Neural cell (in vitro differentiated cells): Measurements from ENCODE around the gene DENND4A. TPM values are rescaled to one million over a fixed set of nuclear protein-coding genes. Genes with fewer than 3 reads are reported as not detected.

Experiments
- H2AFZ ChIP-seq: fragments of 200-600, 300-800 bp; sonication (generic), shearing (Covaris generic); 2 replicates; pipeline ENCODE4 v1.6.0; 2014; ENCODE audit warnings: low read depth, mild to moderate bottlenecking, antibody characterized with exemption, low read length, moderate library complexity
- H3F3A ChIP-seq: fragments of 200-600 bp; shearing (Covaris generic); 2 replicates; pipeline ENCODE4 v1.6.1; 2016; ENCODE audit warnings: mild to moderate bottlenecking, moderate library complexity, mixed read lengths, antibody characterized with exemption, low read length; ENCODE audit not compliant: insufficient read depth, poor library complexity, severe bottlenecking
- H3K27ac ChIP-seq: fragments of 200-600, 300-800 bp; sonication (generic), shearing (Covaris generic); 2 replicates; pipeline ENCODE4 v1.5.1; 2014; ENCODE audit warnings: mild to moderate bottlenecking, low read length, moderate library complexity
- H3K27me3 ChIP-seq: fragments of 300-800, 200-600 bp; sonication (generic), shearing (Covaris generic); 2 replicates; pipeline ENCODE4 v1.6.0; 2014; ENCODE audit warnings: mild to moderate bottlenecking, low read depth, low read length, moderate library complexity; ENCODE audit not compliant: insufficient read depth
- H3K36me3 ChIP-seq: fragments of 300-800, 200-600 bp; sonication (generic), shearing (Covaris generic); 2 replicates; pipeline ENCODE4 v1.5.1; 2014; ENCODE audit warnings: mild to moderate bottlenecking, antibody characterized with exemption, low read length, moderate library complexity; ENCODE audit not compliant: insufficient read depth
- H3K4me2 ChIP-seq: fragments of 300-800, 200-600 bp; sonication (generic), shearing (Covaris generic); 2 replicates; pipeline ENCODE4 v1.6.0; 2014; ENCODE audit warnings: mild to moderate bottlenecking, low read length
- H3K4me3 ChIP-seq: fragments of 300-800, 200-600 bp; sonication (generic), shearing (Covaris generic); 2 replicates; pipeline ENCODE4 v1.5.1; 2014; ENCODE audit warnings: mild to moderate bottlenecking, low read length, moderate library complexity
- H3K79me2 ChIP-seq: fragments of 200-600 bp; shearing (Covaris generic); replicated peaks from 2 replicates; pipeline ENCODE4 v1.6.0; 2014; ENCODE audit warnings: mild to moderate bottlenecking, low read length, moderate library complexity; ENCODE audit not compliant: insufficient read depth
- H3K9ac ChIP-seq: fragments of 300-800, 200-600 bp; sonication (generic), shearing (Covaris generic); 2 replicates; pipeline ENCODE4 v1.6.1; 2016; ENCODE audit warnings: mild to moderate bottlenecking, low read length, mixed read lengths
- H3K9me2 ChIP-seq: fragments of 200-600 bp; shearing (Covaris generic); 2 replicates; pipeline ENCODE4 v1.6.1; 2016; ENCODE audit warnings: mild to moderate bottlenecking, low read length, mixed read lengths; ENCODE audit not compliant: insufficient read depth
- H3K9me3 ChIP-seq: fragments of 200-600, 300-800 bp; sonication (generic), shearing (Covaris generic); 2 replicates; pipeline ENCODE4 v1.6.1; 2016; ENCODE audit warnings: mild to moderate bottlenecking, mixed run types, low read length, moderate library complexity, mixed read lengths
- H4K20me1 ChIP-seq: fragments of 200-600 bp; shearing (Covaris generic); 2 replicates; pipeline ENCODE4 v1.6.1; 2016; ENCODE audit warnings: mild to moderate bottlenecking, mixed run types; ENCODE audit not compliant: insufficient read depth
- CTCF ChIP-seq: fragments of 450-650 bp; IDR thresholded peaks from 2 replicates; pipeline ENCODE4 v1.5.1; 2014; ENCODE audit warnings: antibody characterized with exemption, mild to moderate bottlenecking, moderate library complexity; ENCODE audit not compliant: poor library complexity, severe bottlenecking
- EP300 ChIP-seq: fragments of 450-650 bp; conservative IDR thresholded peaks from 2 replicates; pipeline ENCODE4 v1.6.1; 2014; ENCODE audit warnings: antibody characterized with exemption, mild to moderate bottlenecking, moderate library complexity; ENCODE audit not compliant: poor library complexity, severe bottlenecking
- EZH2 ChIP-seq: fragments of 200-600, 300-800 bp; shearing (Covaris generic), sonication (generic); IDR thresholded peaks from 2 replicates; pipeline ENCODE4 v1.6.1; 2014; ENCODE audit warnings: antibody characterized with exemption, low read length, borderline replicate concordance, mild to moderate bottlenecking; ENCODE audit not compliant: insufficient read depth, poor library complexity, severe bottlenecking
- MXI1 ChIP-seq: fragments of 450-650 bp; conservative IDR thresholded peaks from 2 replicates; pipeline ENCODE4 v1.6.1; 2014; ENCODE audit warnings: antibody characterized with exemption, mild to moderate bottlenecking; ENCODE audit not compliant: poor library complexity, severe bottlenecking
- POLR2AphosphoS5 ChIP-seq: IDR thresholded peaks from 2 replicates; pipeline ENCODE4 v1.6.1; 2012
- RAD21 ChIP-seq: fragments of 450-650 bp; conservative IDR thresholded peaks from 2 replicates; pipeline ENCODE4 v1.6.1; 2014; ENCODE audit warnings: antibody characterized with exemption, mild to moderate bottlenecking, moderate library complexity
- SMC3 ChIP-seq: fragments of 450-650 bp; conservative IDR thresholded peaks from 2 replicates; pipeline ENCODE4 v1.6.1; 2014; ENCODE audit warnings: antibody characterized with exemption, mild to moderate bottlenecking, moderate library complexity; ENCODE audit not compliant: poor library complexity
- TAF1 ChIP-seq: IDR thresholded peaks from 2 replicates; pipeline ENCODE4 v1.6.1; 2012; ENCODE audit warnings: low read depth
- polyA plus RNA-seq: library from polyadenylated mRNA; depleted of rRNA; stranded (reverse); fragments of >200 nt; gene quantifications from 2 replicates; pipeline ENCODE4 v1.2.3, GENCODE V29; 2014
- TF ChIP-seq, protein P1 (sequence below): IDR thresholded peaks from 2 replicates; pipeline ENCODE4 v1.6.1; 2012; ENCODE audit warnings: borderline replicate concordance

Gene DENND4A
- polyA plus RNA-seq, 1 donor from 2014 or later, result 7.5 TPM

DNA sequence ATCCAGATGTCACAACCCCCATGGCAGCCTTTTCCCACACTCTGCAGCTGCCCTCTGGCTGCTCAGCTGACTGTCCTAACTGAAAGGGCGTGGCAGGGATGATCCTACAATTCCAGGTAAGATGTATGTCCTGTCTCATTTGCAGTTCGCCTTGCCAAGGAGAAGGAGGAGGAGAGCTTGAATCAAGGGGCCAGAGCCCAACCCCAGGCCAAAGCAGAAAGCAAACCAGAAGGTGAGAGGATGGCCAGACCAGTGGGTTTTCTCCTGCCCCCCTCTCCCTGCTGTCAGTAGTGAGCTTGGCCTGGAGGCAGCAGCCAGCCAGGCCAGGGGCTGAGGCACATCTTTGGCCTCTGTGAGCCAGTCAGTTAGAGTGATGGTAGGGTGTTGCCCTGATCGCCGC lies 147.8 kb downstream of the DENND4A start:
- H3K9me2 ChIP-seq, result no peaks in the 10 kb centered on the region

GRCh38 chr15:65642594-65642993 lies 149.5 kb downstream of the DENND4A start:
- no peaks in the 10 kb centered on the region for H3K36me3 ChIP-seq
- no peaks in the 10 kb centered on the region for H3K9me2 ChIP-seq
- H4K20me1 ChIP-seq, result no peaks in the 10 kb centered on the region
- H2AFZ ChIP-seq, result no peak overlapping the region
- no peaks in the 10 kb centered on the region for H3K27me3 ChIP-seq
- no peaks in the 10 kb centered on the region for H3K79me2 ChIP-seq
- no peak overlapping the region for H3K9ac ChIP-seq
- H3F3A ChIP-seq, result no peaks in the 10 kb centered on the region
- TF ChIP-seq SMC3 (no peak), TAF1 (no peak), EZH2 (no peak), EP300 (no peak), POLR2AphosphoS5 (no peak), RAD21 (no peak), MXI1 (no peak), CTCF (no peak)
- TF ChIP-seq, protein P1, sequence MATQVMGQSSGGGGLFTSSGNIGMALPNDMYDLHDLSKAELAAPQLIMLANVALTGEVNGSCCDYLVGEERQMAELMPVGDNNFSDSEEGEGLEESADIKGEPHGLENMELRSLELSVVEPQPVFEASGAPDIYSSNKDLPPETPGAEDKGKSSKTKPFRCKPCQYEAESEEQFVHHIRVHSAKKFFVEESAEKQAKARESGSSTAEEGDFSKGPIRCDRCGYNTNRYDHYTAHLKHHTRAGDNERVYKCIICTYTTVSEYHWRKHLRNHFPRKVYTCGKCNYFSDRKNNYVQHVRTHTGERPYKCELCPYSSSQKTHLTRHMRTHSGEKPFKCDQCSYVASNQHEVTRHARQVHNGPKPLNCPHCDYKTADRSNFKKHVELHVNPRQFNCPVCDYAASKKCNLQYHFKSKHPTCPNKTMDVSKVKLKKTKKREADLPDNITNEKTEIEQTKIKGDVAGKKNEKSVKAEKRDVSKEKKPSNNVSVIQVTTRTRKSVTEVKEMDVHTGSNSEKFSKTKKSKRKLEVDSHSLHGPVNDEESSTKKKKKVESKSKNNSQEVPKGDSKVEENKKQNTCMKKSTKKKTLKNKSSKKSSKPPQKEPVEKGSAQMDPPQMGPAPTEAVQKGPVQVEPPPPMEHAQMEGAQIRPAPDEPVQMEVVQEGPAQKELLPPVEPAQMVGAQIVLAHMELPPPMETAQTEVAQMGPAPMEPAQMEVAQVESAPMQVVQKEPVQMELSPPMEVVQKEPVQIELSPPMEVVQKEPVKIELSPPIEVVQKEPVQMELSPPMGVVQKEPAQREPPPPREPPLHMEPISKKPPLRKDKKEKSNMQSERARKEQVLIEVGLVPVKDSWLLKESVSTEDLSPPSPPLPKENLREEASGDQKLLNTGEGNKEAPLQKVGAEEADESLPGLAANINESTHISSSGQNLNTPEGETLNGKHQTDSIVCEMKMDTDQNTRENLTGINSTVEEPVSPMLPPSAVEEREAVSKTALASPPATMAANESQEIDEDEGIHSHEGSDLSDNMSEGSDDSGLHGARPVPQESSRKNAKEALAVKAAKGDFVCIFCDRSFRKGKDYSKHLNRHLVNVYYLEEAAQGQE, result no peak
- H3K9me3 ChIP-seq, result no peaks in the 10 kb centered on the region
- no peak overlapping the region for H3K27ac ChIP-seq
- H3K4me2 ChIP-seq, result no peak overlapping the region
- H3K4me3 ChIP-seq, result no peak overlapping the region

More for the DNA sequence above, 147.8 kb downstream of the DENND4A start:
- Histone ChIP-seq H3K9me3 (no peaks in the 10 kb centered on the region), H3K36me3 (no peaks in the 10 kb centered on the region), H3K4me2 (no peak overlapping the region), H2AFZ (no peak overlapping the region), H3K79me2 (no peaks in the 10 kb centered on the region), H3K27me3 (no peaks in the 10 kb centered on the region), H3F3A (no peaks in the 10 kb centered on the region), H3K27ac (no peak overlapping the region), H3K9ac (no peak overlapping the region), H4K20me1 (no peaks in the 10 kb centered on the region), H3K4me3 (no peak overlapping the region)
- TF ChIP-seq EZH2, result no peak
- TF ChIP-seq POLR2AphosphoS5, result no peak
- TF ChIP-seq, protein P1, result no peak
- TF ChIP-seq RAD21, result no peak
- no peak for TF ChIP-seq MXI1
